Germinal center (tissue), 1 donor: ENCODE results near the gene ACHE.
A peak's percentile ranks its signal among the peaks of the same experiment; 100 is the strongest.

ENCODE experiments used
- DNase-seq: peaks from one replicate; pipeline ENCODE4 v3.0.0; 2012; ENCODE audit warnings: mixed read lengths, low spot score

The ACHE gene

GRCh38 chr7:100896732-100897608 lies 1.3 kb upstream of the ACHE start:
- peak; percentile 59 for DNase-seq

GRCh38 chr7:100895956-100896731 lies 456 bp upstream of the ACHE start:
- no peak for DNase-seq

- peak; percentile 58 for DNase-seq
These were observed 608 bp downstream of the ACHE start for GRCh38 chr7:100894860-100895700.

DNA sequence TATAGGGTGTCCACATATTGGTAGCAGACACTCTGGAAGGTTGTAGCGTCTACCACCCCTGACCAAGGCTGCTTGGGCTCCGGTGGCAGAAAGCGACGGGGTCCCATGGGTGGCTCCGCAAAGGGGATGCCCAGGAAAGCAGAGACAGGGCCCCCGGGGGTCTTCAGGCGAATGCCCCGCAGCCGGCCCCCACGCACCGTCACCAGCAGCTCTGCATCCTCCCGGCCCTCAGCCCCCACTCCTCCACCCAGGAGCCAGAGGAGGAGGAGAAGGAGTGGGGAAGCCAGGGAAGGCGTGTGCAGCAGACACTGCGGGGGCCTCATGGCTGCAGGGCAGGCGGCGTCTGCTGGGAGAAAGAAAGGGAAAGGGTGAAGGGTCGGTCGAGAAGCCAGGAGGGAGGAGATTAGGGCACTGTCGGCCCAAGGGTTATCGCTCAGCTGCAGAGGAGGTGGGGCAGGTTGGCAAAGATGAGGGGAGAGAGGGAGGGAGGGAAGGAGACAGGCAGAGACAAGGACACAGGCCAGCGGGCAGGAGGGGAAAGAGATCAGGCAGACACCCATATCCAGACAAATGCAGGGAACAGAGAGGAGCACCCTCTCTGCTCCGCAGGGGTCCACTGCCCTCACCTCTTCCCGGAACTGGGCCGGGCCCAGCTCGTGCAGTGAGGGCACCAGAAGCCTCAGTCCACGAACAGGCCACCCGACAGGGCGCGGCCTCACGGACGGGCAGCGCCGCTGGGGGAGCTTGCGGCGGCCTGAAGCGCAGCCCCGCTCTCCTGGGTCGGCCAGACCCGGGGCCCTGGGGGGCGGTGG lies 1.6 kb downstream of the ACHE start:
- DNase-seq = no peak

- no peak for DNase-seq
These were observed 2.3 kb downstream of the ACHE start for GRCh38 chr7:100893318-100893895.

DNA sequence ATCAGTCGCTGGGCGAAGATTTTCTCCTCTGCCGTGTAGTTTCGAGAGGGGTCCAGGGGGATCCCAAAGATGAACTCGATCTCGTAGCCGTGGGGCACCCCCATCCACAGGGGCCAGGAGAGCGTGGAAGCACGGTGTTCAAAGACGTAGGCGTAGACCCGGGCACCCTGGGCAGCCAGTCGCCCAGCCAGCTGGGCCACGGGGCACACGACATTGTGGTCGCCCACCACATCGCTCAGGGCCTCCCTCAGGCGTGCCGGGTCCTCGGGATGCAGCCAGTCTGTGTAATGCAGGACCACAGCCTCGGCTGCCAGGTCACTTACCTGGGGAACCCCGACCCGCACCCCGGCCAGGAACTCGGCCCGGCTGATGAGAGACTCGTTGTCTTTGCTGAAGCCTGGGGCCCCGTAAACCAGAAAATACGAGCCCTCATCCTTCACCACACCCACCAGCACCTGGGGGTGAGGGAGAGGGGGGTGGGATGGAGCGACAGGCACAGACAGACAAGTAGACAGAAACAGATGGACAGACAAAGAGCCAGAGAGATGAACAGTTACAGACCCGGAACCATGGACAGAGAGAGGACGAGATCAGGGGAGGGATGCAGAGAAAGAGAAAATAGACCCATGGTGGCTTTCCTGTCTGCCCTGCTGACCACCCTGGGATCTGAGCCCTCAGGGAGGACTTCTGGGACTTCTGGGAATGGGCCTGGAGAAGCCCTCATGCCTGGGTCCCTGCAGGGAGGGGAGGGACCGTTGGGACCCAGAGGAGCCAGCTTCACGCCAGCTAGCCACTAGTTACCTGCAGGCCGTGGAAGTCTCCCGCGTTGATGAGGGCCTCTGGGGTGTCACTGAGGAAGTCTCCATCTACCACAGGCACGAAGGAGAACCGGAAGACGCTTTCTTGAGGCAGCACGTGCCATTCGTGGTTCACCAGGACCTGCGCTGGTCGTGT lies 3.0 kb downstream of the ACHE start:
- DNase-seq = no peak

DNA sequence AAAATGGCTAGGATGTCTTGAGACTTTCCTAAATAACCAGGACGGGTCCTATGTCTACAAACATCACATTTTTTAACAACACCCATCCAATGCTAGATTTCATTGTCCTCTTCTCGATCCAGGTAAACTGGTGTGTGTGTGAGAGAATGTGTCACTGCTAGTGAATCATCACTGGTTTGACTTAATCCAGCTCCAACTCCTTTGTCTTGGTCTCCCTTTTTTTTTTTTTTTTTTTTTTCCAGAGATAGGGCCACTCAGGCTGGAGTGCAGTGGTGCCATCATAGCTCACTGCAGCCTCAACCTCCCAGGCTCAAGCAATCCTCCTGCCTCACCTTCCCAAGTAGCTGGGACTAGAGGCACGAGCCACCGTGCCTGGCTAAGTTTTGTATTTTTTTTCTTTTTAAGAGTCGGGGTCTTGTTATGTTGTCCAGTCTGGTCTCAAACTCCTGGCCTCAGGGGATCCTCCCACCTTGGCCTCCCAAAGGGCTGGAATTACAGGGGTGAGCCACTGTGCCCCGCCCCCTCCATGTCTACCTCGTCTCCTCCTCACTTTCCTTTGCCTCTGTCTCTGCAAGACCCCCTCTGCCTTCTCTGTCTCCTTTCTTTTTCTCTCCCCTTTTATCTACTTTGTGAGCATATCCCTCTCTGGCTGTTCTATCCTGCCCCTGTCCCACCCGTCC lies 4.0 kb downstream of the ACHE start:
- DNase-seq = no peak

- DNase-seq = no peak
These were observed 4.8 kb downstream of the ACHE start for GRCh38 chr7:100890653-100891567.

- no peak for DNase-seq
These were observed 6.5 kb downstream of the ACHE start, which contains the start of gene UFSP1 for GRCh38 chr7:100888988-100889750. UFSP1 (minus strand) TSS chr7:100889715; CDS start chr7:100889271, 444 bp downstream.

DNA sequence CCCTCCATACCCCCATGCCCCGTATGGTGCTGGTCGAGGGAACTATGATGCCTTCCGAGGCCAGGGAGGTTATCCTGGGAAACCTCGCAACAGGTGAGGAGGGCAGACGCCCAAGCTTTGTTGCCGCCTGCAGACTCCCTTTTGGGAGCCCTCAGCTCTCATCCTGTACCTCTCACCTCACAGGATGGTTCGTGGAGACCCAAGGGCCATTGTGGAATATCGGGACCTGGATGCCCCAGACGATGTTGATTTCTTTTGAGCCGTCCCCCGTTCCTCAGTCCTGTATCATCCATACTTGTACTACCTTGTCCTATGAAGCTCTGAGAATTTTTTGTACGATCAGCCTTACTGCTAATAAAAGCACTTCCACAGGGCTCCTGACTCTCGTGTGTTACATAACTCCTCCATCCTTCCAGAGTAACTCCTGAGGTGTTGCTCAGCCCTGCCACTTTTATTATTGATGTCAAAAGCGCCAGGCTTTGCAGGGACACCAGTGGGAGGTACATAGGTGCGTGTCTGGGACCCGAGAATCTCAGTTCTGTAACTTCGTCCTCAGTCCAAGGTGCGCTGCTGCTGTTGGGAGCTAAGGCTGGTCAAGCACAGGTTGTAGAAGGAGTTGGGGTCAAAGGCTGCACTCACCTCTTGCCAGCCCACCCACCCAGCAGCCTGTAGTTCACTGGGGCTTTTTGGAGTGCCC lies 7.2 kb downstream of the ACHE start:
- no peak for DNase-seq

DNA sequence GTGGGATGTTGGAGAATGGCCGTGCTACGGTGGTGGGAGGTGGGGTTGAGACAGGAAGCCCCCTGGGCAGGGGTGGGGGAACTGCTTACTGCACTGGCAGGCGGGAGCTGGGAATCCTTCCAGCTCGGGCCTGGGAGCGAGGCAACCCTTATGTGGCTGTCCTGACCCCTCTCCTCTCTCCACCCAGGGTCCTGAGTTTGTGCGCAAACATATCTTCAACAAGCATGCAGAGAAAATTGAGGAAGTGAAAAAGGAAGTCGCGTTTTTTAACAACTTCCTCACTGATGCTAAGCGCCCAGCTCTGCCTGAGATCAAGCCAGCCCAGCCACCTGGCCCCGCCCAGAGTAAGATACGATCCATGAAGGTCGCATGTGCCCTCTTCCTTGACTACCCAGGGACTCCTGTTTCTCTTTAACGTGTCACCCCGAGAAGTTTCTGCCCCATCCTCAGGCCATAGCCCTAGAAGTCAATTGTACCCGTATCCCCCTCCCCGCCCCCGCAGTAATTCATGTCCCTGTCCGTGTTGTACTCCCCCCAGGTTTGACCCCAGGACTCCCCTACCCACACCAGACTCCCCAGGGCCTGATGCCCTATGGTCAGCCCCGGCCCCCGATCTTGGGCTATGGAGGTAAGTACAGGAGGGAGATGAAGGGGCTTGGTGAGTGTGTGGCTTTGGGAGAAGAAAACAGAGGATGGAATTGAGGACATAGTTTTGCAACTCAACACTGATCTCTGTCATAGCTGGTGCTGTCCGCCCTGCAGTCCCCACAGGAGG lies 8.0 kb downstream of the ACHE start:
- peak; percentile 90 for DNase-seq

GRCh38 chr7:100886936-100887515 lies 8.7 kb downstream of the ACHE start:
- no peak for DNase-seq

DNA sequence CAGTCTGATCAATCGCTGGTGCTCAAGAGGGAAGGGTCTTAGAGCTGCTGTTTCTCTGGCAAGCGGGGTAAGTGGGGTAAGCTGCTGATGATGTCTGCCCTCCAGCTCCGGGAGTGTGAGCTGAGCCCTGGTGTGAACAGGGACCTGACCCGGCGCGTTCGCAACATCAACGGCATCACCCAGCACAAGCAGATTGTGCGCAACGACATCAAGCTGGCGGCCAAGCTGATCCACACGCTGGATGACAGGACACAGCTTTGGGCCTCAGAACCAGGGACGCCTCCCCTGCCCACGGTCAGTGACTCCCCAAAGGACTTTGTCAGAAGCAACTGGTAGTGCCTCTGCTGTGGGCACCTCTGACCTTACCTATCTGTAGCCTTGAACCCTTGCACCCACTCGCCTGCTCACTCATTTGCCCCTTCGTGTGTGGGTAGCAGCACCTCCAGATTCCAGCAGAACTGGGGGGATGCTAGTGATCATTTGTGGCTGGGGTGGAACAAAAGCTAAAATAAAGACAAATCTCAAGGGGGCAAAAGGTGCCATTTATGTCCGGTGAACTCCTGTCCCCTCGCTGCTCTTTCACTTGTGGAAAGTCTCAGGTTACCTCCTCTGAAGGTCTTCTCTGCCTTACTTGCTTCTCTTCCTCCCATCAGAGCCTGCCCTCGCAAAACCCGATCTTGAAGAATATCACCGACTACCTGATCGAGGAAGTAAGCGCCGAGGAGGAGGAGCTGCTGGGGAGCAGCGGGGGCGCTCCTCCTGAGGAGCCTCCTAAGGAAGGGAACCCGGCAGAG lies 9.3 kb downstream of the ACHE start:
- DNase-seq = no peak

DNA sequence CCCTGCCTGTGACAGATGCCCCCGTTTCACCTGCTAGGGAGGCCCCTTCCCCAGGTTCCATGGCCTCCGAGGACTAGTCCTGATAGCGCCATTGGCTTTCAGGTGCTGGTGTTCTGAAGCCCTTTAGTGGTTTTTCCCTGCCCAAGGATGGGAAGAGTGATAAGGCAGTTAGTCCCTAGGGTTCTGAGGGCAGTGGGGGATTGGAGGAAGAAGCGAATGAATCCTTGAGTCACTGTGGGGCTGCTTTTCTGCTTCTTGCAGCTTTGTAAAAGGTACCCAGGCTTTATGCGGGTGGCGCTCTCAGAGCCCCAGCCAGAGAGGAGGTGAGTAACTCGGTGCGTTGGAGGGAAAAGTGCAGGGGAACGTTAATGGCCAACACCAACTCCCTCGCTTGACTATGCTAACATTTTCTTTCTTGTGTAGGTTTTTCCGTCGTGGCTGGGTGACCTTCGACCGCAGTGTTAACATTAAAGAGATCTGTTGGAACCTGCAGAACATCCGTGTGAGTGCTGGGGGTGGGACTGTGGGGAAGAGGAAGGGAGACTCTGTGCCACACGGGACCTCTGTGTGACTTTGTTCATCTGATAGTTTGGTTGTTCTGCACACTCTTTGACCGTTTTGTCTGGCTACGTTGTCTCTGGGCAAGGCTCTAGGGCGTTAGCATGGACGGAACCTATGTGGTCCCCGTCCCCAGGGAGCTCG lies 10.1 kb downstream of the ACHE start:
- DNase-seq = no peak
